SJSA1 (cell line): ENCODE data around the gene SLC25A30. TPM values are rescaled to one million over a fixed set of nuclear protein-coding genes. Genes with fewer than 3 reads are reported as not detected.
"Not testable (repeated sequence)": the region's sequence is repeated elsewhere in the genome, so short reads cannot be mapped to it uniquely, and the experiment has no call there.

Source experiments
- DNase-seq, 2 experiments: peaks; one replicate each; pipeline ENCODE4 v3.0.0-alpha.2; 2015 to 2020; ENCODE audit warnings: low spot score in 2 of 2, low read depth in 1 of 2
- H3K27ac ChIP-seq: fragments of 250-450 bp; sonication (Bioruptor Pico); 2 replicates; pipeline ENCODE4 v1.5.1; 2020; ENCODE audit warnings: mild to moderate bottlenecking, moderate library complexity
- H3K27me3 ChIP-seq: fragments of 250-450 bp; sonication (Bioruptor Pico); replicated peaks from 2 replicates; pipeline ENCODE4 v1.5.1; 2020; ENCODE audit warnings: mild to moderate bottlenecking, moderate library complexity
- H3K36me3 ChIP-seq: fragments of 250-450 bp; sonication (Bioruptor Pico); 2 replicates; pipeline ENCODE4 v1.5.1; 2020; ENCODE audit warnings: mild to moderate bottlenecking
- H3K4me1 ChIP-seq: fragments of 250-450 bp; sonication (Bioruptor Pico); replicated peaks from 2 replicates; pipeline ENCODE4 v1.6.1; 2021; ENCODE audit warnings: mild to moderate bottlenecking
- H3K4me3 ChIP-seq: fragments of 250-450 bp; sonication (Bioruptor Pico); 2 replicates; pipeline ENCODE4 v1.5.1; 2020; ENCODE audit warnings: mild to moderate bottlenecking
- H3K9me3 ChIP-seq: fragments of 250-450 bp; sonication (Bioruptor Pico); replicated peaks from 2 replicates; pipeline ENCODE4 v1.5.1; 2020; ENCODE audit warnings: mild to moderate bottlenecking
- total RNA-seq: library from RNA; depleted of rRNA; stranded (reverse); fragments of >200 nt; shearing (Covaris generic); gene quantifications from 2 replicates; pipeline ENCODE4 v1.2.3, GENCODE V29; 2014

The SLC25A30 gene
- total RNA-seq, 1 experiment from 2014 or later: 10.2 TPM

- DNase-seq: no peak
- Histone ChIP-seq H3K9me3 (no peaks in the 10 kb centered on the region), H3K27me3 (no peaks in the 10 kb centered on the region), H3K4me3 (no peak overlapping the region), H3K27ac (no peak overlapping the region), H3K4me1 (peaks cover 22% of the 10 kb centered on the region), H3K36me3 (peaks cover 37% of the 10 kb centered on the region)
Measured at GRCh38 chr13:45392811-45393210, 25.4 kb downstream of the SLC25A30 start.

DNA sequence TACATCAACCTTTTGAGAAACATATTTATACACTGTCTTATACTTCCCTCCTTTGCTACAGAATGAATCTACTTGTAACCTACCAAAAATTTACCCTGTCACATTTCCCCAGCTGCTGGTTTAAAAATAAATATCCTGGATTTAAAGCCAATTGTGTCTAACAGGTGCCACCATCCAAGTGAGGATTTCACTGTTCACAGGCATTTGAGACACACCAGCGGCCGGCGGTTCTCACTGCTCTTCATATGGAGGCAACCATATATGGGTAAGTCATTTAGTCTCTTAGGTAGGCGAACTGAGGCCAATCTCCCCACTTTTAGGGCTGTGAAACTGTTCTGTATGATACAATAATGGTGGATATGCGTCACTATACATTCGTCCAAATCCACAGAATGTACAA, 26.2 kb downstream of the SLC25A30 start:
- no peak overlapping the region for H3K27ac ChIP-seq
- H3K9me3 ChIP-seq: no peaks in the 10 kb centered on the region
- no peaks in the 10 kb centered on the region for H3K27me3 ChIP-seq
- no peak overlapping the region for H3K4me3 ChIP-seq
- peaks cover 30% of the 10 kb centered on the region for H3K36me3 ChIP-seq
- DNase-seq: no peak
- peaks cover 19% of the 10 kb centered on the region for H3K4me1 ChIP-seq

GRCh38 chr13:45391128-45391527, 27.0 kb downstream of the SLC25A30 start:
- not testable (repeated sequence) for H3K4me3 ChIP-seq, DNase-seq, H3K27me3 ChIP-seq, H3K27ac ChIP-seq, H3K9me3 ChIP-seq
- peaks cover 26% of the 10 kb centered on the region for H3K36me3 ChIP-seq
- H3K4me1 ChIP-seq: peaks cover 11% of the 10 kb centered on the region

- H3K4me3 ChIP-seq, DNase-seq, H3K27ac ChIP-seq, H3K4me1 ChIP-seq, H3K27me3 ChIP-seq, H3K9me3 ChIP-seq: not testable (repeated sequence)
- peaks cover 19% of the 10 kb centered on the region for H3K36me3 ChIP-seq
Measured at GRCh38 chr13:45390348-45390747, 27.8 kb downstream of the SLC25A30 start.

DNA sequence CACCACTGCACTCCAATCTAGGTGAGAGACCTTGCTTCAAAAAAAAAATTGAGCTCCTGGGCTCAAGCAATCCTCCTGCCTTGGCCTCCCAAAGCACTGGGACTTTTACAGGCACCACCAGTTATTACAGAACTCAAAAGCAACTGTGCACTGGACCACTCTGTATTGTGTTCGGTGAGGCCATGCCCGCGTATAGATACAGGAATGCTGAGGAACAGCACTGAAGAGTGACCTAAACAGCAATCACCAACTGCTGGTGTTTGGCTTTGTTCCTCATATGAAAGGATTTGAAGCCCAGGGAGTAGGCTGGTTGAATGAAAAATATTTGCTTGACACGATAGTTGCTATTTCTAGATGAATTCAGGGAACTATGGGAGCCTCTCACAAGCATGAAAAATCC, 29.5 kb downstream of the SLC25A30 start:
- peaks cover 7% of the 10 kb centered on the region; the same call in 1 of the 2 replicates for H3K36me3 ChIP-seq
- no peaks in the 10 kb centered on the region for H3K27me3 ChIP-seq
- no peak overlapping the region for H3K27ac ChIP-seq
- H3K9me3 ChIP-seq: no peaks in the 10 kb centered on the region
- DNase-seq: no peak
- H3K4me3 ChIP-seq: no peak overlapping the region
- no peaks in the 10 kb centered on the region for H3K4me1 ChIP-seq

DNA sequence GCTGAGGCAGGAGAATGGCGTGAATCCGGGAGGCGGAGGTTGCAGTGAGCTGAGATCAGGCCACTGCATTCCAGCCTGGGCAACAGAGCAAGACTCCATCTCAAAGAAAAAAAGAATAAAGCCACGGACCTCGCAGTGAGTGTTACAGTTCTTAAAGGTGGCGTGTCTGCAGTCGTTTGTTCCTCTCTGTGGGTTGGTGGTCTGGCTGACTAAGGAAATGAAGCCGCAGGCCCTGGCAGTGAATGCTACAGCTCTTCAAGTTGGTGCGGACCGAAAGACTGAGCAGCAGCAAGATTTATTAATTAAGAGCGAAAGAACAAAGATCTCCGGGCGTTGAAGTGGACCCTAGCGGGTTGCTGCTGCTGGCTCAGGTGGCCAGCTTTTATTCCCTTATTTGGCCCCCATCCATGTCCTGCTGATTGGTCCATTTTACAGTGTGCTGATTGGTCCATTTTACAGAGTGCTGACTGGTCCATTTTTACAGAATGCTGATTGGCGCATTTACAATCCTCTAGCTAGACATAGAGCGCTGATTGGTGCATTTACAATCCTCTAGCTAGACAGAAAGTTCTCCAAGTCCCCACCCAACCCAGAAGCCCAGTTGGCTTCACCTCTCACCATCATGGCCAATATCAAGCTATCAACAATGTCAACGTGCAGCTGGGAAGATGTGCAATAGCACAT, 31.1 kb downstream of the SLC25A30 start:
- H3K9me3 ChIP-seq, H3K27me3 ChIP-seq, DNase-seq, H3K27ac ChIP-seq, H3K36me3 ChIP-seq, H3K4me3 ChIP-seq, H3K4me1 ChIP-seq: not testable (repeated sequence)

- no peak for DNase-seq
- no peaks in the 10 kb centered on the region for H3K4me1 ChIP-seq
- no peaks in the 10 kb centered on the region for H3K27me3 ChIP-seq
- no peak overlapping the region for H3K27ac ChIP-seq
- no peak overlapping the region for H3K4me3 ChIP-seq
- H3K9me3 ChIP-seq: no peaks in the 10 kb centered on the region
- H3K36me3 ChIP-seq: no peaks in the 10 kb centered on the region; the same call in 1 of the 2 replicates
Measured at GRCh38 chr13:45385907-45386553, 32.1 kb downstream of the SLC25A30 start.

DNA sequence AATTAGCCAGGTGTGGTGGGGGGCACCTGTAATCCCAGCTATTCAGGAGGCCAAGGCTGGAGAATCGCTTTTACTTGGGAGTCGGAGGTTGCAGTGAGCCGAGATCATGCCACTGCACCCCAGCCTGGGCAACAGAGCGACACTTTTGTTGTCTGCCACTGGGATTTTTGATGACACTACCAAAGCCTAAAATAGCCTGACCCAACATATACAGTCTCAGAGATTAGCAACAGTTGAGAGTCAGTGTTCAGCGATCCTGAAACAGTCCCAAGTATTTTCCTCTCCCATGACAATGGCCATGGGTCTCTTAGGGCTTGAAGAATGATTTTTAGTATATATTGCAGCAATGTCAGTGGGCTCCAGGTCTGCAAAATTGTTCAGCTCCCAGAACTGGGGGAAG, 32.9 kb downstream of the SLC25A30 start:
- H3K27ac ChIP-seq: no peak overlapping the region
- no peaks in the 10 kb centered on the region for H3K27me3 ChIP-seq
- no peaks in the 10 kb centered on the region for H3K9me3 ChIP-seq
- H3K36me3 ChIP-seq: no peaks in the 10 kb centered on the region; the same call in 1 of the 2 replicates
- no peaks in the 10 kb centered on the region for H3K4me1 ChIP-seq
- no peak overlapping the region for H3K4me3 ChIP-seq
- no peak for DNase-seq

- H3K36me3 ChIP-seq: no peaks in the 10 kb centered on the region; the same call in 1 of the 2 replicates
- DNase-seq: no peak
- H3K27ac ChIP-seq: no peak overlapping the region
- H3K4me3 ChIP-seq: no peak overlapping the region
- H3K27me3 ChIP-seq: no peaks in the 10 kb centered on the region
- no peaks in the 10 kb centered on the region for H3K4me1 ChIP-seq
- H3K9me3 ChIP-seq: no peaks in the 10 kb centered on the region
Measured at GRCh38 chr13:45384474-45385174, 33.5 kb downstream of the SLC25A30 start.

DNA sequence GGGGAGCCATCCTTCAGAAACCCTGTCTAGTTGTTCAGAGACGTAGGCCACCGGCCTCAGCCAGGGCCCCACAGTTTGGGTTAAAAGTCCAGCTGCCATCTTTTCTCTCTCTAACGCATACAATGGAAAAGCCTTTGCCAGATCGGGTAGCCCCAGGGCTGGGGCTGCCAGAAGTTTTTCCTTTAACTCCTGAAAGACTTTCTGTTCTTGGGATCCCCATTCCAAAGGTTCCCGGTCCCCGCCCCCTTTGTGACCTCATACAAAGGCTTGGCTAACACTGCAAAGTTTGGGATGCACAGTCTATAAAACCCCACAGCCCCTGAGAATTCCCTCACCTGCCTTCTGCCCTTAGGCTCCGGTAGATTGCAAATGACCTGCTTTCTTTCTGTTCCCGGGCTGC, 35.4 kb downstream of the SLC25A30 start:
- H3K36me3 ChIP-seq, H3K4me1 ChIP-seq, H3K4me3 ChIP-seq, H3K9me3 ChIP-seq, DNase-seq, H3K27me3 ChIP-seq, H3K27ac ChIP-seq: not testable (repeated sequence)

GRCh38 chr13:45381196-45381595, 37.0 kb downstream of the SLC25A30 start:
- H3K36me3 ChIP-seq: no peaks in the 10 kb centered on the region

GRCh38 chr13:45380708-45381107, 37.5 kb downstream of the SLC25A30 start:
- H3K27ac ChIP-seq, H3K9me3 ChIP-seq, H3K27me3 ChIP-seq, H3K4me3 ChIP-seq, H3K36me3 ChIP-seq, DNase-seq, H3K4me1 ChIP-seq: not testable (repeated sequence)

More at GRCh38 chr13:45381196-45381595, 37.0 kb downstream of the SLC25A30 start:
- no peaks in the 10 kb centered on the region for H3K4me1 ChIP-seq
- H3K27ac ChIP-seq: no peak overlapping the region
- H3K9me3 ChIP-seq: no peaks in the 10 kb centered on the region
- H3K27me3 ChIP-seq: no peaks in the 10 kb centered on the region
- no peak for DNase-seq
- no peak overlapping the region for H3K4me3 ChIP-seq

DNA sequence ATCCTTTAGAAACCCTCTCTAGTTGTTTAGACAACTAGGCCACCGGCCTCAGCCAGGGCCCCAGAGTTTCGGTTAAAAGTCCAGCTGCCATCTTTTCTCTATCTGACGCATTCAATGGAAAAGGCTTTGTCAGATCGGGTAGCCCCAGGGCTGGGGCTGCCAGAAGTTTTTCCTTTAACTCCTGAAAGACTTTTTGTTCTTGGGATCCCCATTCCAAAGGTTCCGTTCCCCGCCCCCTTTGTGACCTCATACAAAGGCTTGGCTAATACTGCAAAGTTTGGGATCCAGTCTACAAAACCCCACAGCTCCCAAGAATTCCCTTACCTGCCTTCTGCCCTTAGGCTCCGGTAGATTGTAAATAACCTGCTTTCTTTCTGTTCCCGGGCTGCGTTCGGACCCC, 38.7 kb downstream of the SLC25A30 start:
- H3K36me3 ChIP-seq, H3K4me3 ChIP-seq, H3K9me3 ChIP-seq, H3K4me1 ChIP-seq, DNase-seq, H3K27ac ChIP-seq, H3K27me3 ChIP-seq: not testable (repeated sequence)

- not testable (repeated sequence) for H3K27ac ChIP-seq, H3K4me3 ChIP-seq, DNase-seq
Measured at GRCh38 chr13:45378786-45379185, 39.4 kb downstream of the SLC25A30 start.

More at GRCh38 chr13:45378786-45379185, 39.4 kb downstream of the SLC25A30 start:
- H3K36me3 ChIP-seq, H3K4me1 ChIP-seq, H3K27me3 ChIP-seq, H3K9me3 ChIP-seq: not testable (repeated sequence)
